ENCODE results near the gene PGRMC2. TPM values are rescaled to one million over a fixed set of nuclear protein-coding genes. Genes with fewer than 3 reads are reported as not detected.

The PGRMC2 gene
- total and polyA plus RNA-seq, 2 of the 4 experiments (the other 2 are of a cell fraction) = 13.4 to 40.7 TPM

DNA sequence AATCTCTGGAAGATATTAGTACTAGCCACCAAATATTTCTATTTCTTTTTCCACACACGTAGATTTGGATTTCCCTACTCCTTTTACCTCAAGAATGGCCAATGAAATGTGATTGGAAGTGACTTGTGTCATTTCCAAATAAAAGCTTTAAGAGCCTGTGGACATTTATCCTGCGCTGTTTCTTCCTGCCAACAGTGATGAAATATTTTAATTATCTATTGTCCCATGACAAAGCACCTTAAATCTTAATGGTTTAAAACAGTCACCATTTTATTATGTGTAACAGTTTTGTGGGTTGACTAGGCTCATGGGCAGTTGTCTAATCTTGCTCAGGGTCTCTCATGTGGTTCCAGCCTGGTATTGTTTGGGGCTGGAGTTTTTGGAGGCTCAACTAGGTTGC lies 3.5 kb upstream of the PGRMC2 start:
- dilution Hi-C loops (cut with HindIII; ENCODE audit: low sequenced_read_pairs, unreplicated experiment) (no loop called here), intact Hi-C loops (cut with micrococcal nuclease) (no loop called here), in situ Hi-C loops (cut with MboI; ENCODE audit: low sequenced_read_pairs) (no loop called here)
- no CpG with 5 or more reads among the region's 2 CpGs for WGBS, 2 experiments (ENCODE audit: extremely low coverage in 2 of 2, insufficient read length in 1 of 2)
- H3K27me3 ChIP-seq (ENCODE audit: control insufficient read depth, insufficient read depth, low read length) = no peaks in the 10 kb centered on the region
- H4K5ac ChIP-seq (ENCODE audit: low read depth, low read length) = no peak overlapping the region
- no peak overlapping the region for H3K14ac ChIP-seq (replicated peaks; ENCODE audit: low read depth, low read length)
- H3K4me3 ChIP-seq (ENCODE audit: insufficient read depth, low read depth, low read length) = no peak overlapping the region
- no peak overlapping the region for H4K8ac ChIP-seq (ENCODE audit: low read depth in 2 of 2, low read length in 2 of 2)
- H2AK9ac ChIP-seq (replicated peaks; ENCODE audit: low read depth, low read length, poor library complexity) = no peak overlapping the region
- no peak overlapping the region for H3K23ac ChIP-seq (ENCODE audit: low read depth, low read length)
- no peak overlapping the region for H3K4ac ChIP-seq (ENCODE audit: low read depth, low read length)
- CTCF ChIA-PET = interaction anchor here (1.4 kb wide), 1 partner anchor 64 kb away, joined by 3 read pairs; no protein-coding TSS in a partner anchor
- TF ChIP-seq RFX5 (IDR thresholded peaks at IDR 0.05; ENCODE audit: low read depth, low read length) (no peak), MAFK (IDR thresholded peaks at IDR 0.05; ENCODE audit: low read depth, low read length) (no peak), MAZ (IDR thresholded peaks at IDR 0.05; ENCODE audit: borderline replicate concordance, low read depth, low read length) (no peak), RCOR1 (IDR thresholded peaks at IDR 0.05; ENCODE audit: insufficient replicate concordance, low read length) (no peak), RAD21 (IDR thresholded peaks at IDR 0.05; ENCODE audit: low read length) (no peak), POLR2A (IDR thresholded peaks at IDR 0.05; ENCODE audit: low read depth, low read length) (no peak), USF2 (IDR thresholded peaks at IDR 0.05; ENCODE audit: low read depth, low read length) (no peak), CTCF (conservative IDR thresholded peaks at IDR 0.05; ENCODE audit: low read depth, low read length) (no peak), SMC3 (IDR thresholded peaks at IDR 0.05; ENCODE audit: low read depth, low read length) (no peak), FOS (IDR thresholded peaks at IDR 0.05; ENCODE audit: low read depth, low read length) (no peak), CEBPB (IDR thresholded peaks at IDR 0.05; ENCODE audit: low read depth, low read length) (no peak), NFE2L2 (IDR thresholded peaks at IDR 0.05; ENCODE audit: low read depth, low read length) (no peak), BHLHE40 (IDR thresholded peaks at IDR 0.05; ENCODE audit: low read depth, low read length) (no peak), CHD1 (IDR thresholded peaks at IDR 0.05; ENCODE audit: low read depth, low read length) (no peak), MXI1 (IDR thresholded peaks at IDR 0.05; ENCODE audit: borderline replicate concordance, low read depth, low read length) (no peak)
- TF ChIP-seq, protein P1, sequence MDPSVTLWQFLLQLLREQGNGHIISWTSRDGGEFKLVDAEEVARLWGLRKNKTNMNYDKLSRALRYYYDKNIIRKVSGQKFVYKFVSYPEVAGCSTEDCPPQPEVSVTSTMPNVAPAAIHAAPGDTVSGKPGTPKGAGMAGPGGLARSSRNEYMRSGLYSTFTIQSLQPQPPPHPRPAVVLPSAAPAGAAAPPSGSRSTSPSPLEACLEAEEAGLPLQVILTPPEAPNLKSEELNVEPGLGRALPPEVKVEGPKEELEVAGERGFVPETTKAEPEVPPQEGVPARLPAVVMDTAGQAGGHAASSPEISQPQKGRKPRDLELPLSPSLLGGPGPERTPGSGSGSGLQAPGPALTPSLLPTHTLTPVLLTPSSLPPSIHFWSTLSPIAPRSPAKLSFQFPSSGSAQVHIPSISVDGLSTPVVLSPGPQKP (IDR thresholded peaks at IDR 0.05; ENCODE audit: borderline replicate concordance, low read depth, low read length) = no peak
- H3K56ac ChIP-seq (ENCODE audit: extremely low read depth, insufficient read depth, low read length) = no peak overlapping the region
- H2AFZ ChIP-seq (replicated peaks; ENCODE audit: low read length, poor library complexity) = no peak overlapping the region
- H3K4me1 ChIP-seq (ENCODE audit: control insufficient read depth, insufficient read depth, low read length) = peaks cover 4% of the 10 kb centered on the region; the same call in 1 of the 2 replicates
- H4K20me1 ChIP-seq (ENCODE audit: insufficient read depth, low read length) = no peaks in the 10 kb centered on the region; the same call in 1 of the 2 replicates
- DNase-seq (no peak), ATAC-seq (ENCODE audit: low read depth) (no peak)
- no peak overlapping the region for H2BK5ac ChIP-seq (ENCODE audit: low read depth, low read length, poor library complexity, severe bottlenecking)
- no peak overlapping the region for H3K4me2 ChIP-seq (ENCODE audit: low read depth, low read length)
- peaks cover 3% of the 10 kb centered on the region; the same call in 1 of the 2 replicates for H3K9me1 ChIP-seq (ENCODE audit: insufficient read depth, low read length)
- no peak overlapping the region for H3K9ac ChIP-seq (ENCODE audit: low read depth, low read length)
- POLR2A ChIA-PET (ENCODE audit: unreplicated experiment) = no interaction called here
- H2BK20ac ChIP-seq (ENCODE audit: low read depth, low read length) = 0 out of 2 replicates have a peak overlapping the region, but pooled peaks have one; percentile 1
- no peak overlapping the region for H2AK5ac ChIP-seq (ENCODE audit: low read depth, low read length)
- BruUV-seq (replicated peaks) = no TSS peak
- H3K79me1 ChIP-seq (ENCODE audit: low read depth in 1 of 2, low read length in 2 of 2) = peaks cover 18 to 19% of the 10 kb centered on the region in 2 experiments; a peak in 3 of 4 replicates
- peak overlapping the region; percentile 4; the same call in 1 of the 2 replicates for H4K91ac ChIP-seq (ENCODE audit: insufficient read depth, low read depth, low read length)
- H3K27ac ChIP-seq (ENCODE audit: insufficient read depth, low read length) = no peak overlapping the region
- H2BK15ac ChIP-seq (ENCODE audit: low read depth, low read length) = no peak overlapping the region
- no peaks in the 10 kb centered on the region; the same call in 1 of the 2 replicates for H3K36me3 ChIP-seq (ENCODE audit: control insufficient read depth, insufficient read depth, low read length)
- H2BK120ac ChIP-seq (ENCODE audit: low read depth, low read length) = no peak overlapping the region
- H3K9me3 ChIP-seq (ENCODE audit: control insufficient read depth, insufficient read depth, low read length) = no peaks in the 10 kb centered on the region
- no peak overlapping the region for H3K18ac ChIP-seq (ENCODE audit: low read depth, low read length)

Measured in IMR-90 (cell line).